PC-9 (cell line): ENCODE results near the gene CD22. TPM values are rescaled to one million over a fixed set of nuclear protein-coding genes. Genes with fewer than 3 reads are reported as not detected.

Experiments used
- BruUV-seq: library from RNA; stranded (reverse); fragments of 400-500 nt; replicated peaks from 2 replicates; lab custom pipeline; 2021; lab: Mats Ljungman, UMichigan
- CTCF ChIA-PET: fragments of 300-600 bp; sonication (Branson Sonifier 250); formaldehyde crosslinking; loops from one replicate; lab custom pipeline; 2022; ENCODE audit warnings: antibody characterized with exemption; lab: Charles Lee
- POLR2A ChIA-PET: fragments of 300-600 bp; sonication (Branson Sonifier 250); formaldehyde crosslinking; loops from one replicate; lab custom pipeline; 2022; ENCODE audit warnings: antibody characterized with exemption; ENCODE audit not compliant: unreplicated experiment; lab: Charles Lee
- DNase-seq, 2 experiments: peaks; one replicate each; pipeline versions ENCODE4 v3.0.0 to v3.0.0-alpha.2; 2015 to 2022; ENCODE audit warnings: mixed read lengths in 1 of 2
- H2AFZ ChIP-seq: fragments of 200-600 bp; sonication (generic); 2 replicates; pipeline ENCODE4 v1.8.1; 2017; ENCODE audit warnings: antibody characterized with exemption
- H3F3A ChIP-seq: fragments of 200-600 bp; sonication (generic); 2 replicates; pipeline ENCODE4 v1.8.1; 2017; ENCODE audit warnings: antibody characterized with exemption, mild to moderate bottlenecking, low read depth; ENCODE audit not compliant: insufficient read depth
- H3K27ac ChIP-seq: fragments of 200-600 bp; sonication (generic); 2 replicates; pipeline ENCODE4 v1.6.1; 2016; ENCODE audit warnings: mixed run types
- H3K27me3 ChIP-seq: fragments of 200-600 bp; sonication (generic); 2 replicates; pipeline ENCODE4 v1.6.1; 2016; ENCODE audit warnings: low read depth, mixed run types; ENCODE audit not compliant: insufficient read depth
- H3K36me3 ChIP-seq: fragments of 200-600 bp; sonication (generic); 2 replicates; pipeline ENCODE4 v1.6.1; 2016; ENCODE audit warnings: low read depth, mixed run types
- H3K4me1 ChIP-seq: fragments of 200-600 bp; sonication (generic); replicated peaks from 2 replicates; pipeline ENCODE4 v1.6.1; 2016; ENCODE audit warnings: mixed run types; ENCODE audit not compliant: insufficient read depth
- H3K4me2 ChIP-seq: fragments of 200-600 bp; sonication (generic); 2 replicates; pipeline ENCODE4 v1.6.1; 2017; ENCODE audit warnings: mixed run types
- H3K4me3 ChIP-seq: fragments of 200-600 bp; sonication (generic); 2 replicates; pipeline ENCODE4 v1.6.1; 2016; ENCODE audit warnings: mixed run types
- H3K79me2 ChIP-seq: fragments of 200-600 bp; sonication (generic); 2 replicates; pipeline ENCODE4 v1.6.1; 2017; ENCODE audit warnings: low read depth, mixed run types
- H3K9me2 ChIP-seq: fragments of 200-600 bp; sonication (generic); 2 replicates; pipeline ENCODE4 v1.8.1; 2017; ENCODE audit warnings: mild to moderate bottlenecking; ENCODE audit not compliant: insufficient read depth
- H3K9me3 ChIP-seq: fragments of 200-600 bp; sonication (generic); 2 replicates; pipeline ENCODE4 v1.8.1; 2016; ENCODE audit warnings: low read depth; ENCODE audit not compliant: insufficient read depth
- H4K20me1 ChIP-seq: fragments of 200-600 bp; sonication (generic); 2 replicates; pipeline ENCODE4 v1.8.1; 2017; ENCODE audit not compliant: insufficient read depth
- CTCF ChIP-seq: fragments of 200-600 bp; sonication (generic); conservative IDR thresholded peaks from 2 replicates; pipeline ENCODE4 v1.6.1; 2017; ENCODE audit warnings: mixed run types, antibody characterized with exemption, mild to moderate bottlenecking, moderate library complexity
- EZH2 ChIP-seq: fragments of 200-600 bp; sonication (generic); IDR thresholded peaks from 2 replicates; pipeline ENCODE4 v1.8.0; 2017; ENCODE audit warnings: antibody characterized with exemption, low read depth
- intact Hi-C: fragments of 100-400 bp; cut with micrococcal nuclease; formaldehyde crosslinking; loops from one replicate; pipeline ENCODE4 v1.10.0; 2022; ENCODE audit not compliant: unreplicated experiment
- total RNA-seq: library from RNA; stranded (reverse); gene quantifications from 2 replicates; pipeline ENCODE4 v1.2.3, GENCODE V29; 2021

Gene CD22
- total RNA-seq, 1 experiment from 2014 or later, result 29.8 TPM

- Histone ChIP-seq H3K4me2 (no peak overlapping the region), H3K27ac (no peak overlapping the region), H3K4me3 (no peak overlapping the region), H3K9me2 (no peaks in the 10 kb centered on the region), H2AFZ (no peak overlapping the region), H3K4me1 (no peaks in the 10 kb centered on the region), H3K9me3 (peaks cover 13% of the 10 kb centered on the region), H4K20me1 (no peaks in the 10 kb centered on the region), H3K27me3 (peaks cover 42% of the 10 kb centered on the region), H3K36me3 (no peaks in the 10 kb centered on the region), H3F3A (no peaks in the 10 kb centered on the region), H3K79me2 (no peaks in the 10 kb centered on the region)
- DNase-seq, result no peak
- TF ChIP-seq CTCF (no peak), EZH2 (no peak)
- intact Hi-C loops, result no loop called here
- no TSS peak for BruUV-seq
- POLR2A ChIA-PET, result no interaction called here
- CTCF ChIA-PET, result no interaction called here
Observed at GRCh38 chr19:35383536-35383935, 54.5 kb downstream of the CD22 start.

GRCh38 chr19:35388277-35389054 lies 59.5 kb downstream of the CD22 start:
- DNase-seq, result no peak
- Histone ChIP-seq H3K36me3 (no peaks in the 10 kb centered on the region), H2AFZ (no peak overlapping the region), H3K4me3 (no peak overlapping the region), H3F3A (no peaks in the 10 kb centered on the region), H4K20me1 (no peaks in the 10 kb centered on the region), H3K4me2 (no peak overlapping the region), H3K4me1 (no peaks in the 10 kb centered on the region), H3K79me2 (no peaks in the 10 kb centered on the region), H3K9me3 (peaks cover 16% of the 10 kb centered on the region), H3K27ac (no peak overlapping the region), H3K27me3 (0 out of 2 replicates have a peak, but pooled peaks cover 4% of the 10 kb centered on the region), H3K9me2 (no peaks in the 10 kb centered on the region)
- ChIA-PET CTCF (no interaction called here), POLR2A (no interaction called here)
- TF ChIP-seq CTCF (no peak), EZH2 (no peak)
- BruUV-seq, result no TSS peak
- intact Hi-C loops, result no loop called here

- no peaks in the 10 kb centered on the region for H3F3A ChIP-seq
- H3K9me2 ChIP-seq, result no peaks in the 10 kb centered on the region
- H3K4me3 ChIP-seq, result no peak overlapping the region
- ChIA-PET CTCF (no interaction called here), POLR2A (no interaction called here)
- TF ChIP-seq CTCF, result no peak
- no peak for TF ChIP-seq EZH2
- H3K4me1 ChIP-seq, result no peaks in the 10 kb centered on the region
- H3K36me3 ChIP-seq, result no peaks in the 10 kb centered on the region
- H3K27me3 ChIP-seq, result peaks cover 2% of the 10 kb centered on the region; the same call in 1 of the 2 replicates
- no peak overlapping the region for H3K27ac ChIP-seq
- H3K9me3 ChIP-seq, result peaks cover 16% of the 10 kb centered on the region
- no peak for DNase-seq
- no peak overlapping the region for H2AFZ ChIP-seq
- H3K79me2 ChIP-seq, result no peaks in the 10 kb centered on the region
- H3K4me2 ChIP-seq, result no peak overlapping the region
- BruUV-seq, result no TSS peak
- intact Hi-C loops, result no loop called here
- H4K20me1 ChIP-seq, result no peaks in the 10 kb centered on the region
Observed at GRCh38 chr19:35389192-35389861, 60.3 kb downstream of the CD22 start.
